ENCODE data around the gene NEAT1. TPM values are rescaled to one million over a fixed set of nuclear protein-coding genes. Genes with fewer than 3 reads are reported as not detected.
A peak's percentile ranks its signal among the peaks of the same experiment; 100 is the strongest.

The NEAT1 gene
- total RNA-seq, 2 donors from 2014 or later = 110 to 1,326 TPM

GRCh38 chr11:65491163-65491465 is 68.5 kb downstream of the NEAT1 start:
- TF ChIP-seq, protein P1, sequence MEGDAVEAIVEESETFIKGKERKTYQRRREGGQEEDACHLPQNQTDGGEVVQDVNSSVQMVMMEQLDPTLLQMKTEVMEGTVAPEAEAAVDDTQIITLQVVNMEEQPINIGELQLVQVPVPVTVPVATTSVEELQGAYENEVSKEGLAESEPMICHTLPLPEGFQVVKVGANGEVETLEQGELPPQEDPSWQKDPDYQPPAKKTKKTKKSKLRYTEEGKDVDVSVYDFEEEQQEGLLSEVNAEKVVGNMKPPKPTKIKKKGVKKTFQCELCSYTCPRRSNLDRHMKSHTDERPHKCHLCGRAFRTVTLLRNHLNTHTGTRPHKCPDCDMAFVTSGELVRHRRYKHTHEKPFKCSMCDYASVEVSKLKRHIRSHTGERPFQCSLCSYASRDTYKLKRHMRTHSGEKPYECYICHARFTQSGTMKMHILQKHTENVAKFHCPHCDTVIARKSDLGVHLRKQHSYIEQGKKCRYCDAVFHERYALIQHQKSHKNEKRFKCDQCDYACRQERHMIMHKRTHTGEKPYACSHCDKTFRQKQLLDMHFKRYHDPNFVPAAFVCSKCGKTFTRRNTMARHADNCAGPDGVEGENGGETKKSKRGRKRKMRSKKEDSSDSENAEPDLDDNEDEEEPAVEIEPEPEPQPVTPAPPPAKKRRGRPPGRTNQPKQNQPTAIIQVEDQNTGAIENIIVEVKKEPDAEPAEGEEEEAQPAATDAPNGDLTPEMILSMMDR (IDR thresholded peaks at IDR 0.05) = no peak
- TF ChIP-seq POLR2A (IDR thresholded peaks at IDR 0.05) = no peak
- TF ChIP-seq POLR2AphosphoS5 (IDR thresholded peaks at IDR 0.05) = no peak
- peak overlapping the region; percentile 98 to 100 for H3K27ac ChIP-seq
- DNase-seq (ENCODE audit: low spot score) = no peak
- H3K36me3 ChIP-seq = no peaks in the 10 kb centered on the region
- no peaks in the 10 kb centered on the region for H3K27me3 ChIP-seq (replicated peaks; ENCODE audit: insufficient read depth)
- no peaks in the 10 kb centered on the region for H3K9me3 ChIP-seq
- intact Hi-C loops (cut with DNase I) = no loop called here
- WGBS = 68% methylated on average over 3 of the region's 3 CpGs
- no peak overlapping the region for H3K4me3 ChIP-seq
- peaks cover 60% of the 10 kb centered on the region for H3K4me1 ChIP-seq (replicated peaks)

- H3K4me1 ChIP-seq (replicated peaks) = peaks cover 62% of the 10 kb centered on the region
- peak overlapping the region; percentile 98 to 100 for H3K27ac ChIP-seq
- no peaks in the 10 kb centered on the region for H3K9me3 ChIP-seq
- TF ChIP-seq POLR2A (IDR thresholded peaks at IDR 0.05) (peak; percentile 74), POLR2AphosphoS5 (IDR thresholded peaks at IDR 0.05) (peak; percentile 92)
- TF ChIP-seq, protein P1 (IDR thresholded peaks at IDR 0.05) = peak in 1 of 4 experiments; percentile 14
- no peaks in the 10 kb centered on the region for H3K36me3 ChIP-seq
- WGBS = 19% methylated on average over 17 of the region's 17 CpGs
- peak; percentile 94 for DNase-seq (ENCODE audit: low spot score)
- no peak overlapping the region for H3K4me3 ChIP-seq
- intact Hi-C loops (cut with DNase I) = loop anchor here (2.0 kb wide), 1 partner anchor 15 kb away; no protein-coding TSS in a partner anchor
- no peaks in the 10 kb centered on the region for H3K27me3 ChIP-seq (replicated peaks; ENCODE audit: insufficient read depth)
Measured at GRCh38 chr11:65491614-65492386, 69.2 kb downstream of the NEAT1 start.

GRCh38 chr11:65492387-65492636 is 69.7 kb downstream of the NEAT1 start:
- Histone ChIP-seq H3K4me1 (replicated peaks) (peaks cover 62% of the 10 kb centered on the region), H3K27ac (peak overlapping the region; percentile 98 to 100), H3K4me3 (no peak overlapping the region), H3K36me3 (no peaks in the 10 kb centered on the region), H3K27me3 (replicated peaks; ENCODE audit: insufficient read depth) (no peaks in the 10 kb centered on the region), H3K9me3 (no peaks in the 10 kb centered on the region)
- intact Hi-C loops (cut with DNase I) = loop anchor here (2.0 kb wide), 1 partner anchor 16 kb away; no protein-coding TSS in a partner anchor
- no peak for TF ChIP-seq POLR2AphosphoS5 (IDR thresholded peaks at IDR 0.05)
- WGBS = 40% methylated on average over 4 of the region's 4 CpGs
- no peak for DNase-seq (ENCODE audit: low spot score)

- no peak for DNase-seq (ENCODE audit: low spot score)
- Histone ChIP-seq H3K27ac (peak overlapping the region; percentile 98 to 100), H3K9me3 (no peaks in the 10 kb centered on the region), H3K4me3 (no peak overlapping the region), H3K36me3 (no peaks in the 10 kb centered on the region), H3K27me3 (replicated peaks; ENCODE audit: insufficient read depth) (no peaks in the 10 kb centered on the region), H3K4me1 (replicated peaks) (peaks cover 61% of the 10 kb centered on the region)
- 28% methylated on average over 6 of the region's 6 CpGs for WGBS
- TF ChIP-seq, protein P1 (IDR thresholded peaks at IDR 0.05) = peak in 2 of 4 experiments; percentile 6 to 8
- peak; percentile 73 for TF ChIP-seq POLR2AphosphoS5 (IDR thresholded peaks at IDR 0.05)
- no peak for TF ChIP-seq POLR2A (IDR thresholded peaks at IDR 0.05)
- intact Hi-C loops (cut with DNase I) = loop anchor here (2.0 kb wide), 1 partner anchor 16 kb away; no protein-coding TSS in a partner anchor
Measured at GRCh38 chr11:65492637-65493366, 70.2 kb downstream of the NEAT1 start.

- no peak overlapping the region for H3K4me3 ChIP-seq
- H3K4me1 ChIP-seq (replicated peaks) = peaks cover 54% of the 10 kb centered on the region
Measured at GRCh38 chr11:65493367-65494176, 71.0 kb downstream of the NEAT1 start.

More at GRCh38 chr11:65493367-65494176, 71.0 kb downstream of the NEAT1 start:
- TF ChIP-seq, protein P1 (IDR thresholded peaks at IDR 0.05) = no peak
- TF ChIP-seq POLR2A (IDR thresholded peaks at IDR 0.05) (peak; percentile 67), POLR2AphosphoS5 (IDR thresholded peaks at IDR 0.05) (peak; percentile 94)
- intact Hi-C loops (cut with DNase I) = loop anchor here (2.0 kb wide), 1 partner anchor 17 kb away; no protein-coding TSS in a partner anchor
- H3K9me3 ChIP-seq = no peaks in the 10 kb centered on the region
- DNase-seq (ENCODE audit: low spot score) = peak; percentile 87
- no peaks in the 10 kb centered on the region for H3K27me3 ChIP-seq (replicated peaks; ENCODE audit: insufficient read depth)
- no peaks in the 10 kb centered on the region for H3K36me3 ChIP-seq
- 37% methylated on average over 12 of the region's 12 CpGs for WGBS
- peak overlapping the region; percentile 98 to 100 for H3K27ac ChIP-seq
